ENCODE data around the gene GRID1.

DNA sequence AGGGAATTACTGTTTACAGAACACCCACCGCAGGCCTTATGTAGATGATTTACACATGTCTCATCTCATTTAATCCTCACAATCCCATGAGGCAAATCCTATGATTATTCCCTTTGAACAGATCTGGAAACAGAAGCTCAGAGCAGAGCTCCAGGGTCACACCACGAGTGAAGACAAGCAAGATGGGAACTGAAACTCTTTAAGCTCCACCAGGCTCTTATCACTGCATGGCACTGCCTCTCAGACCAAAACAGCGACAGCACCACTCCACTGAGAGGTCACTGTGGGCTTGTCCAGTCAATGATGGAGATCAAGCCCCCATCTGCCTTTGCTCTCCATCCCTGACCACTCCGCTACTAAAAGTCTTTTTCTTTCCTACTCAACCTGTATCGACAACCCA lies 5.9 kb downstream of the GRID1 start:
- TF ChIP-seq POLR2AphosphoS5 (IDR thresholded peaks at IDR 0.05) (no peak), POLR2A (IDR thresholded peaks at IDR 0.05) (no peak)
- TF ChIP-seq, protein P1, sequence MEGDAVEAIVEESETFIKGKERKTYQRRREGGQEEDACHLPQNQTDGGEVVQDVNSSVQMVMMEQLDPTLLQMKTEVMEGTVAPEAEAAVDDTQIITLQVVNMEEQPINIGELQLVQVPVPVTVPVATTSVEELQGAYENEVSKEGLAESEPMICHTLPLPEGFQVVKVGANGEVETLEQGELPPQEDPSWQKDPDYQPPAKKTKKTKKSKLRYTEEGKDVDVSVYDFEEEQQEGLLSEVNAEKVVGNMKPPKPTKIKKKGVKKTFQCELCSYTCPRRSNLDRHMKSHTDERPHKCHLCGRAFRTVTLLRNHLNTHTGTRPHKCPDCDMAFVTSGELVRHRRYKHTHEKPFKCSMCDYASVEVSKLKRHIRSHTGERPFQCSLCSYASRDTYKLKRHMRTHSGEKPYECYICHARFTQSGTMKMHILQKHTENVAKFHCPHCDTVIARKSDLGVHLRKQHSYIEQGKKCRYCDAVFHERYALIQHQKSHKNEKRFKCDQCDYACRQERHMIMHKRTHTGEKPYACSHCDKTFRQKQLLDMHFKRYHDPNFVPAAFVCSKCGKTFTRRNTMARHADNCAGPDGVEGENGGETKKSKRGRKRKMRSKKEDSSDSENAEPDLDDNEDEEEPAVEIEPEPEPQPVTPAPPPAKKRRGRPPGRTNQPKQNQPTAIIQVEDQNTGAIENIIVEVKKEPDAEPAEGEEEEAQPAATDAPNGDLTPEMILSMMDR (IDR thresholded peaks at IDR 0.05 in 8 of 11, conservative IDR thresholded peaks at IDR 0.05 in 3 of 11) = no peak
